B cell (primary cell): ENCODE data around the gene ZNF280A. TPM values are rescaled to one million over a fixed set of nuclear protein-coding genes. Genes with fewer than 3 reads are reported as not detected.

Experiments used
- ATAC-seq: fragments of 200-7000 bp; cut with Tn5 transposase; one replicate; pipeline ENCODE4 v1.10.0; 2021; ENCODE audit warnings: low read depth, mild to moderate bottlenecking, moderate number of reproducible peaks, moderate library complexity
- CTCF ChIA-PET: fragments of 350-600 bp; sonication (Branson Sonifier 250); formaldehyde crosslinking; loops from one replicate; lab custom pipeline; 2021; ENCODE audit warnings: antibody characterized with exemption, inconsistent platforms; lab: Charles Lee
- POLR2A ChIA-PET: fragments of 350-600 bp; sonication (Branson Sonifier 250); formaldehyde crosslinking; loops from one replicate; lab custom pipeline; 2021; ENCODE audit warnings: antibody characterized with exemption; lab: Charles Lee
- DNase-seq: peaks from one replicate; pipeline ENCODE4 v3.0.0; 2013
- H2AFZ ChIP-seq: 2 replicates; pipeline ENCODE4 v1.6.1; 2012; ENCODE audit warnings: mild to moderate bottlenecking, low read depth, low read length; ENCODE audit not compliant: insufficient read depth, poor library complexity, severe bottlenecking
- H3K27ac ChIP-seq, 2 donors: 1 replicate in 1 of 2; 2 replicates in 1 of 2; pipeline ENCODE4 v1.5.1; 2012 to 2013; ENCODE audit warnings: low read length in 2 of 2, mild to moderate bottlenecking in 2 of 2, moderate library complexity in 1 of 2
- H3K27me3 ChIP-seq, 4 experiments: fragments of 200-600 bp in 1 of 4; sonication (generic) in 1 of 4; replicated peaks in 1 of 4; 1 replicate in 2 of 4; 2 replicates in 2 of 4; pipeline versions ENCODE4 v1.6.1 to v1.7.0; 2013 to 2016; ENCODE audit warnings: low read length in 3 of 4, mild to moderate bottlenecking in 2 of 4, mixed read lengths in 1 of 4, moderate library complexity in 1 of 4; ENCODE audit not compliant: insufficient read depth in 4 of 4, control insufficient read depth in 3 of 4; ENCODE audit errors: control extremely low read depth in 1 of 4
- H3K36me3 ChIP-seq, 2 experiments: replicated peaks in 1 of 2; 1 replicate in 1 of 2; 2 replicates in 1 of 2; pipeline versions ENCODE4 v1.6.1 to v1.7.1; 2013; ENCODE audit warnings: low read length in 1 of 2; ENCODE audit not compliant: insufficient read depth in 2 of 2, control insufficient read depth in 1 of 2; ENCODE audit errors: control extremely low read depth in 1 of 2, extremely low read depth in 1 of 2
- H3K4me1 ChIP-seq, 2 donors: fragments of 200-600 bp in 1 of 2; sonication (generic) in 1 of 2; 1 replicate in 1 of 2; 2 replicates in 1 of 2; pipeline versions ENCODE4 v1.5.1 to v1.6.1; 2013 to 2017; ENCODE audit warnings: low read length in 2 of 2; ENCODE audit not compliant: control insufficient read depth in 2 of 2, insufficient read depth in 2 of 2
- H3K4me2 ChIP-seq: replicated peaks from 2 replicates; pipeline ENCODE3; 2012; ENCODE audit warnings: mild to moderate bottlenecking, low read depth, low read length; ENCODE audit not compliant: poor library complexity, severe bottlenecking
- H3K4me3 ChIP-seq, 5 experiments: fragments of 200-600 bp in 1 of 5; sonication (generic) in 1 of 5; 1 replicate in 3 of 5; 2 replicates in 2 of 5; pipeline versions ENCODE4 v1.5.1 to v1.7.0; 2011 to 2016; ENCODE audit warnings: low read length in 4 of 5, mild to moderate bottlenecking in 4 of 5, low read depth in 2 of 5, control low read depth in 1 of 5, moderate library complexity in 1 of 5; ENCODE audit not compliant: insufficient read depth in 1 of 5; ENCODE audit errors: control extremely low read depth in 1 of 5, extremely low read depth in 1 of 5
- H3K79me2 ChIP-seq: fragments of 200-600 bp; sonication (generic); one replicate; pipeline ENCODE4 v1.6.0; 2016; ENCODE audit warnings: low read length; ENCODE audit not compliant: control insufficient read depth, insufficient read depth
- H3K9ac ChIP-seq: fragments of 200-600 bp; sonication (generic); 2 replicates; pipeline ENCODE4 v1.6.1; 2017; ENCODE audit warnings: mild to moderate bottlenecking, low read length, moderate library complexity
- H3K9me3 ChIP-seq, 3 donors: one replicate each; pipeline versions ENCODE4 v1.6.1 to v1.7.1; 2013; ENCODE audit warnings: low read length in 2 of 3; ENCODE audit not compliant: control insufficient read depth in 2 of 3, insufficient read depth in 1 of 3; ENCODE audit errors: control extremely low read depth in 1 of 3
- H4K20me1 ChIP-seq: 2 replicates; pipeline ENCODE4 v1.6.0; 2012; ENCODE audit warnings: mild to moderate bottlenecking, low read length; ENCODE audit not compliant: insufficient read depth, control insufficient read depth, poor library complexity, severe bottlenecking
- H3K27ac Mint-ChIP-seq: one replicate; pipeline ENCODE4 v1.8.0; 2021; ENCODE audit warnings: mixed read lengths
- H3K27me3 Mint-ChIP-seq: one replicate; pipeline ENCODE4 v1.8.0; 2021; ENCODE audit warnings: mixed read lengths
- H3K4me1 Mint-ChIP-seq: one replicate; pipeline ENCODE4 v1.8.0; 2021; ENCODE audit warnings: mixed read lengths
- H3K4me3 Mint-ChIP-seq: one replicate; pipeline ENCODE4 v1.8.0; 2021; ENCODE audit warnings: mixed read lengths
- H3K9me3 Mint-ChIP-seq: one replicate; pipeline ENCODE4 v1.8.0; 2022; ENCODE audit warnings: mixed read lengths; ENCODE audit not compliant: insufficient read depth
- EZH2 ChIP-seq: IDR thresholded peaks from 2 replicates; pipeline ENCODE4 v1.6.1; 2012; ENCODE audit warnings: borderline replicate concordance, low read depth, mild to moderate bottlenecking, moderate library complexity, low read length; ENCODE audit not compliant: insufficient read depth, poor library complexity, severe bottlenecking
- WGBS: methylation state at CpG from one replicate; pipeline ENCODE4 v1.1.5; 2013; ENCODE audit warnings: missing lambda C conversion rate; ENCODE audit not compliant: insufficient coverage; 5-methylcytosine and 5-hydroxymethylcytosine counted together
- intact Hi-C: fragments of 100-400 bp; cut with micrococcal nuclease; formaldehyde crosslinking; loops from one replicate; pipeline ENCODE4 v1.10.0; 2022
- polyA plus RNA-seq: library from polyadenylated mRNA; depleted of rRNA; stranded (reverse); fragments of >200 nt; gene quantifications from 2 replicates; pipeline ENCODE4 v1.2.3, GENCODE V29; 2012
- total RNA-seq, 2 donors: library from RNA; stranded (reverse); fragments of 120-200 nt in 1 of 2; gene quantifications; 1 replicate in 1 of 2; 2 replicates in 1 of 2; pipeline versions ENCODE4 v1.2.3 to v1.2.4, GENCODE V29; 2013 to 2022
- TF ChIP-seq, protein P1 (sequence below): fragments of 200-600 bp; IDR thresholded peaks from one replicate; pipeline ENCODE4 v1.8.0; 2022; ENCODE audit warnings: antibody characterized with exemption, mild to moderate bottlenecking

ZNF280A gene
- total and polyA plus RNA-seq, 2 donors (not counting 1 experiment from before 2014, with no cell fraction given): not detected

GRCh38 chr22:22569218-22569617, 49.1 kb upstream of the ZNF280A start:
- Mint-ChIP-seq H3K4me1 (no peaks in the 10 kb centered on the region), H3K27me3 (peaks cover 37% of the 10 kb centered on the region), H3K9me3 (no peaks in the 10 kb centered on the region), H3K27ac (no peak overlapping the region), H3K4me3 (no peak overlapping the region)
- Histone ChIP-seq H3K79me2 (no peaks in the 10 kb centered on the region), H3K4me2 (no peak overlapping the region), H3K4me3 (no peak overlapping the region), H3K9me3 (peaks cover 0 to 2% (median 0%) of the 10 kb centered on the region in 3 donors), H2AFZ (no peak overlapping the region), H3K36me3 (no peaks in the 10 kb centered on the region), H3K4me1 (no peaks in the 10 kb centered on the region), H4K20me1 (no peaks in the 10 kb centered on the region), H3K27me3 (peaks cover 0 to 10% (median 5%) of the 10 kb centered on the region in 4 experiments), H3K27ac (no peak overlapping the region), H3K9ac (no peak overlapping the region)
- ATAC-seq (no peak), DNase-seq (no peak)
- CTCF ChIA-PET: interaction anchor here (0.7 kb wide), 1 partner anchor 9 kb away, joined by 3 read pairs; no protein-coding TSS in a partner anchor
- TF ChIP-seq, protein P1, sequence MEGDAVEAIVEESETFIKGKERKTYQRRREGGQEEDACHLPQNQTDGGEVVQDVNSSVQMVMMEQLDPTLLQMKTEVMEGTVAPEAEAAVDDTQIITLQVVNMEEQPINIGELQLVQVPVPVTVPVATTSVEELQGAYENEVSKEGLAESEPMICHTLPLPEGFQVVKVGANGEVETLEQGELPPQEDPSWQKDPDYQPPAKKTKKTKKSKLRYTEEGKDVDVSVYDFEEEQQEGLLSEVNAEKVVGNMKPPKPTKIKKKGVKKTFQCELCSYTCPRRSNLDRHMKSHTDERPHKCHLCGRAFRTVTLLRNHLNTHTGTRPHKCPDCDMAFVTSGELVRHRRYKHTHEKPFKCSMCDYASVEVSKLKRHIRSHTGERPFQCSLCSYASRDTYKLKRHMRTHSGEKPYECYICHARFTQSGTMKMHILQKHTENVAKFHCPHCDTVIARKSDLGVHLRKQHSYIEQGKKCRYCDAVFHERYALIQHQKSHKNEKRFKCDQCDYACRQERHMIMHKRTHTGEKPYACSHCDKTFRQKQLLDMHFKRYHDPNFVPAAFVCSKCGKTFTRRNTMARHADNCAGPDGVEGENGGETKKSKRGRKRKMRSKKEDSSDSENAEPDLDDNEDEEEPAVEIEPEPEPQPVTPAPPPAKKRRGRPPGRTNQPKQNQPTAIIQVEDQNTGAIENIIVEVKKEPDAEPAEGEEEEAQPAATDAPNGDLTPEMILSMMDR: no peak
- TF ChIP-seq EZH2: no peak
- POLR2A ChIA-PET: no interaction called here
- intact Hi-C loops: no loop called here
- 62% methylated on average over 2 of the region's 5 CpGs for WGBS

DNA sequence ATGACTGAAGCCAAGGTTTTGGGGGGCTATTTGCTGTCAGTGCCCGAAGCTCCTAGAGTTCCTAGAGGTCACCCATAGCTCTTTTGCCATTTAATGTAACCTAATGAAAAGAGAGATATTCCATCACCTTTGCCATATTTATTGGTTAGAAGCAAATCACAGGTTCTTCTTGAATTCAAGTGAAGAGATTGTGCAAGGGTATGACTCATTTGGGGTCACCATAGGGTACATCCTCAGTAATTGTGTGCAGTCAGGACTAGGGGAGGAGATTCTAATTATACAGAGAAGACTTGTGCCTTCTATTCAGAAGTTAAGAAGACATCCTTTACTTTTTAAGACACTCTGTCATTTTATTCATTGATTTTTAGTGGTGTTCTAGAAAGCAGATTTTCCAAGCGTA, 45.9 kb upstream of the ZNF280A start:
- intact Hi-C loops: no loop called here
- no CpG with 5 or more reads among the region's 2 CpGs for WGBS
- Mint-ChIP-seq H3K9me3 (no peaks in the 10 kb centered on the region), H3K4me1 (no peaks in the 10 kb centered on the region), H3K27ac (no peak overlapping the region), H3K4me3 (no peak overlapping the region), H3K27me3 (peaks cover 25% of the 10 kb centered on the region)
- CTCF ChIA-PET: interaction anchor here (1.5 to 3.4 kb wide), 2 partner anchors 10 to 135 kb away, joined by 4 to 10 read pairs; no protein-coding TSS in a partner anchor
- Histone ChIP-seq H3K9ac (no peak overlapping the region), H3K4me2 (no peak overlapping the region), H3K4me1 (no peaks in the 10 kb centered on the region), H3K4me3 (no peak overlapping the region), H3K9me3 (peaks cover 0 to 2% (median 0%) of the 10 kb centered on the region in 3 donors), H2AFZ (no peak overlapping the region), H4K20me1 (no peaks in the 10 kb centered on the region), H3K27ac (no peak overlapping the region), H3K79me2 (no peaks in the 10 kb centered on the region), H3K36me3 (no peaks in the 10 kb centered on the region), H3K27me3 (peaks cover 0 to 8% (median 4%) of the 10 kb centered on the region in 4 experiments)
- POLR2A ChIA-PET: no interaction called here
- no peak for ATAC-seq
- DNase-seq: no peak
- no peak for TF ChIP-seq EZH2
- TF ChIP-seq, protein P1: no peak
